Fibroblast of mammary gland (primary cell): ENCODE measurements around the gene RLN3.

Source experiments
- DNase-seq: peaks from one replicate; pipeline ENCODE4 v3.0.0-alpha.2; 2010; ENCODE audit warnings: low read depth
- H3K4me3 ChIP-seq: 2 replicates; pipeline ENCODE4 v1.5.1; 2011; ENCODE audit warnings: low read depth, mild to moderate bottlenecking, low read length, moderate library complexity; ENCODE audit not compliant: control insufficient read depth
- CTCF ChIP-seq: conservative IDR thresholded peaks from 2 replicates; pipeline ENCODE4 v1.5.1; 2011; ENCODE audit warnings: low read depth, low read length, inconsistent platforms; ENCODE audit not compliant: control insufficient read depth, insufficient read depth

Gene RLN3

DNA sequence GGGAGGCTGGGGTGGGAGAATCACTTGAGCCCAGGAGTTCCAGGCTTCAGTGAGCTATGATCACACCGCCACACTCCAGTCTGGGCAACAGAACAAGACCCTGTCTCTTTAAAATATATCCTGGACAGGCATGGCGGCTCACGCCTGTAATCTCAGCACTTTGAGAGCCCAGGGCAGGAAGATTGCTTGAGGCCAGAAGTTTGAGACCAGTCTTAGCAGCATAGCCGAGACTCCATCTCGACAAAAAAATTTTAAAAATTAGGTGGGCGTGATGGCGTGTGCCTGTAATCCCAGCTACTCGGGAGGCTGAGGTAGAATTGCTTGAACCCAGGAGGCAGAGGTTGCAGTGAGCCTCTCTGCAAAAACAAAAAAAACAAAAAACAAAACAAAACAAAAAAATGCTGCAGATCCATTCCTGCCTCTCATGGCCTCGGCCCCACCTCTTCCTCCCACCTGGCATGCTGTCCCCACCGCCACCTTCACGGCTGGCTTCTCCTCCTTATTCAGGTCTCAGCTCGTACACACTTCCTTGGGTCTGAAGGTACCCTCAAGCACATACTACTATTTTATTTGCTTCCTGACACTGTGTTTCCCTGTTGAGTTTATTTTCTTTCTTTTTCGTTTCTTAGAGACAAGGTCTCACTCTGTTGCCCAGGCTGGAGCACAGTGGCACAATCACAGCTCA, 27.1 kb upstream of the RLN3 start:
- no peak for DNase-seq
- H3K4me3 ChIP-seq: no peak overlapping the region
- no peak for TF ChIP-seq CTCF

DNA sequence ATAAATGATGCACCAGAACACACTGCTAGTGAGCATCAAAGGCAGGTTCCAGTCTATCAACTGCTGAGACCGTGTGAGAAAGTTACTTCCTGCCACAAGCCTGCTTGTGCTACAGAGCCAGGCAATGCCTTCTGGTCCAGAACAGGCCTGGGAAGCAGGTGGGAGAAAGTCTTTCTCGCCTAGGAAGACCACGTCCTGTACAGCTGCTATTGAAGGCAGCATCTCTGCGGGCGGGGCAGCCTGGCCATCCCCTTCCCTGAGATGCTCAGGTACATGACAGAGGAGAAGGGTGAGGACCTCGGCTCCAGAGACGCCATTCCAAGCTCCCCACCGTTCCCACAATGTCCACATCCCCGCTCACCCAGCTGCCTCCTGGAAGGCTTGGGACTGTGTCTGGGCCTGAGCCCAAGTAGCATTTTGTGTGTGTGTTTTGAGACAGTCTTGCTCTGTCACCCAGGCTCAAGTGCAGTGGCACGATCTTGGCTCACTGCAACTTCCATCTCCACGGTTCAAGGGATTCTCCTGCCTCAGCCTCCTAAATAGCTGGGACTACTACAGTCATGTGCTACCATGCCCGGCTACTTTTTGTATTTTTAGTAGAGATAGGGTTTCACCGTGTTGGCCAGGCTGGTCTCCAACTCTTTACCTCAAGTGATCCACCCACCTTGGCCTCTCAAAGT, 25.2 kb upstream of the RLN3 start:
- TF ChIP-seq CTCF: no peak
- DNase-seq: no peak
- no peak overlapping the region for H3K4me3 ChIP-seq

GRCh38 chr19:14003251-14004055, 24.5 kb upstream of the RLN3 start:
- H3K4me3 ChIP-seq: no peak overlapping the region
- no peak for TF ChIP-seq CTCF
- peak; percentile 40 for DNase-seq

DNA sequence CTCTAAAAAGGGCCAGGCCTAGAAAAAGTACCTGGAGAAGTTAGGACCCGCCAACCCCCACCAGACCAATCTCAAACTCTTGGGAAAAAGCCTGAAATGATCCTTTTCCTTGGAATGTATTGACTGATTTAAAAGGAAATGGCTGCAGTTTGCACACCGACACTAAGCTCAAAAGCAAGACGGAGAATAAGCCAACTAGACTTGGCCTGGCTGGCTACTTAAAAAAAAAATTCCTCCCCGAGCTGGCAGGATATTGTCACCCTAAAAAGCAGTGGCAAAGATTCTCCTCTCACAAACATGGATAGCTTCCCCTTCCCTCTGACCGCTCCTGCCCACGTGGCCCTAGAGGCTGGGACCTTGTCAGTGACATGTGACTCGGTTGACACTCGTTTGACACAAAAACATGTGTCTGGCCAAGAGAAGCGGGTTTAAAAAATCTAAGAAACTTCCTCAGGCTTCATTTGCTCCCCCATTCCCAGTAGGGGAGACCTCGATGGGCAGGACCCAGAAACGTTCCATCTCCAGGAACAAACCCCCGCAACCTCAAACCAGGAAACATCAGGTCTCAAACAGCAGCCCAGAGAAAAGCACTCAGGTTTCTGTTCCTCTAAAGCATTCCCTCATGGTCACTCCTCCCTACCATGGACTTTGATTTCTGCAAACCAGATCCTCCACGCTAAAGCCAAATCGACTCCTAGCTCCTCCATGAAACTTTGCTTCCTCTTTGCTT, 23.2 kb upstream of the RLN3 start:
- no peak for TF ChIP-seq CTCF
- peak; percentile 38 for DNase-seq
- peak overlapping the region; percentile 27 for H3K4me3 ChIP-seq

- peak; percentile 75 for DNase-seq
- TF ChIP-seq CTCF: no peak
These were observed 22.4 kb upstream of the RLN3 start for GRCh38 chr19:14005349-14006084.

More at GRCh38 chr19:14005349-14006084, 22.4 kb upstream of the RLN3 start:
- peak overlapping the region; percentile 76 for H3K4me3 ChIP-seq
